ENCODE measurements around the gene OSGEP. TPM values are rescaled to one million over a fixed set of nuclear protein-coding genes. Genes with fewer than 3 reads are reported as not detected.

Gene OSGEP
- total RNA-seq, 1 donor from 2014 or later, result 46.1 TPM

DNA sequence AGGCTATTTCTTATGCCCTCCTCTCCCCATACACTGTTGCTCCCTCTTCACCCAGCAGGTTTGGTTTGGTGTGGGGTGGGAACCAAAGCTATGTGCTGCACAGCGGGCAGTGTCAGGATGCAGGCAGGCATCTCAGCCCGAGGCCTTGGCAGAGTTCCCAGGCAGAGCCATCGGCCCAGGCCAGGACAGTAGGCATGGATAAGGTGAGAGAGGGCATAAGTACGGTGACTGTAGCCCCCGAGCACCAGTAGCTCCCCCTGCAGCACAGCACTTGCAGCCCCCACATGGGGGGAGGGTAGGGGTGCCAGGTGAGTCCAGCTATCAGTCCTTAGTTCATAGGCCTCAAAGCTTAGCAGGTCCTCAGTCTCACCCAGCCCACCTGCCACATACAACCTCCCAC lies 25.8 kb downstream of the OSGEP start:
- H3K4me1 Mint-ChIP-seq (ENCODE audit: unreplicated experiment), result peaks cover 27% of the 10 kb centered on the region
- H3K4me3 Mint-ChIP-seq (ENCODE audit: unreplicated experiment), result peak overlapping the region; percentile 52
- peak overlapping the region; percentile 84 for H3K27ac Mint-ChIP-seq (ENCODE audit: unreplicated experiment)
- TF ChIP-seq, protein P1, sequence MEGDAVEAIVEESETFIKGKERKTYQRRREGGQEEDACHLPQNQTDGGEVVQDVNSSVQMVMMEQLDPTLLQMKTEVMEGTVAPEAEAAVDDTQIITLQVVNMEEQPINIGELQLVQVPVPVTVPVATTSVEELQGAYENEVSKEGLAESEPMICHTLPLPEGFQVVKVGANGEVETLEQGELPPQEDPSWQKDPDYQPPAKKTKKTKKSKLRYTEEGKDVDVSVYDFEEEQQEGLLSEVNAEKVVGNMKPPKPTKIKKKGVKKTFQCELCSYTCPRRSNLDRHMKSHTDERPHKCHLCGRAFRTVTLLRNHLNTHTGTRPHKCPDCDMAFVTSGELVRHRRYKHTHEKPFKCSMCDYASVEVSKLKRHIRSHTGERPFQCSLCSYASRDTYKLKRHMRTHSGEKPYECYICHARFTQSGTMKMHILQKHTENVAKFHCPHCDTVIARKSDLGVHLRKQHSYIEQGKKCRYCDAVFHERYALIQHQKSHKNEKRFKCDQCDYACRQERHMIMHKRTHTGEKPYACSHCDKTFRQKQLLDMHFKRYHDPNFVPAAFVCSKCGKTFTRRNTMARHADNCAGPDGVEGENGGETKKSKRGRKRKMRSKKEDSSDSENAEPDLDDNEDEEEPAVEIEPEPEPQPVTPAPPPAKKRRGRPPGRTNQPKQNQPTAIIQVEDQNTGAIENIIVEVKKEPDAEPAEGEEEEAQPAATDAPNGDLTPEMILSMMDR (IDR thresholded peaks at IDR 0.05; ENCODE audit: unreplicated experiment), result no peak
- no peaks in the 10 kb centered on the region for H3K36me3 Mint-ChIP-seq (ENCODE audit: low read depth, unreplicated experiment)
- no peak for DNase-seq (ENCODE audit: low spot score)
- H3K9me3 Mint-ChIP-seq (ENCODE audit: unreplicated experiment), result no peaks in the 10 kb centered on the region
- peaks cover 4% of the 10 kb centered on the region for H3K27me3 Mint-ChIP-seq (ENCODE audit: unreplicated experiment)

DNA sequence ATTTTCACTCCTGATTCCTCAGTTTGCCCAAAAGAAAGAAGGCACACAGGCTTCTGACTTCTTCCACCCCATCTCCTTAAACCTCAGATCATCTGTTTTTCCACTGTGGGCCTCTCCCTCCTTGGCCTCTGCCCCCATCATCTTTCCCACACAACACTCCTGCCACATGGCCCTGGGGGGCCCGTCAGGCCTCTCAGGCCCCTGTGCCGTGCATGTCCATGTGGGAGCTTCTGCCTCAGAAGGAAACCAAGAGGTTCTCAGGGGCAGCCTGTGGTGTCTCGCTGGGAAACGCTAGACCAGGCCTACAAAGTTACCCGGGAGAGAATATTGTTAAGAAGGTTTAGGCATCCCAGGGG lies 26.6 kb downstream of the OSGEP start:
- peak overlapping the region; percentile 35 for H3K4me3 Mint-ChIP-seq (ENCODE audit: unreplicated experiment)

DNA sequence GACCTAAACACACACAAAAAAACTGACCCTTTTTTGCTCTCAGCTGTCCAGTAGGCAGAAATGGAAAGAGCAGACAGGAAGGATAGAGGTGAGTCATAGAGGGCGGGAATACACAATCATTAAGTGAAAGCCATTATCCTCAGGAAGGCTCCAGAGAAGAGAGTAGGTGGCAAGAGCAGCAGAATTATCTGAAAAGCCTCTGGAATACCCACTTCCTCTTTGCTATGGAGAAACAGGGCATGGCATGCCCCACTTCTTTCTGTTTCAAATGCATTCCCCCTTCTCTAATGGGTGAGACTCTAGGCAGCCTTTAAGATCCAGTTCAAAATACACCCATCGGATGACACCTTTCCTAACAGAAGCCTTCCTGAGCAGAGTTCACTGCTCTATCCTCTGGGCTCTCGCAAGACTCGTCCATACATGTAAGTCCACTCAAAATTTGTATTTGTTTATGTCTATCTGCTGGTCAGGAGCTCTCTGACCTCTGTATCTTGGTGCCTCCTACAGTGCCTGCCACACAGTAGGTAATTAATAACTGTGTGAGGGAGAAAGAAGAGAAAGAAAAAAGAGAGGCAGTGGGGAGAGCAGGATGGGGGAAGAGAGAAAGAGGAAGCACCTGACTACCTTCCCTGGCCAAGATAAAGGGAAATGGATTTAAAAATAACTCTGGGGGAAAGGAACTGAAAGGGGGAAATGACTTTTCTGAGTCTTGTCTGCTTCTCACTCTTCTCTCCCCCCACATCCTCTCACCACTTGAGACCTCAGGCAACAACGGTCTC lies 27.2 kb downstream of the OSGEP start:
- Mint-ChIP-seq H3K36me3 (ENCODE audit: low read depth, unreplicated experiment) (no peaks in the 10 kb centered on the region), H3K4me3 (ENCODE audit: unreplicated experiment) (peak overlapping the region; percentile 35), H3K9me3 (ENCODE audit: unreplicated experiment) (no peaks in the 10 kb centered on the region), H3K4me1 (ENCODE audit: unreplicated experiment) (peaks cover 33% of the 10 kb centered on the region), H3K27me3 (ENCODE audit: unreplicated experiment) (peaks cover 4% of the 10 kb centered on the region), H3K27ac (ENCODE audit: unreplicated experiment) (peak overlapping the region; percentile 84)
- TF ChIP-seq, protein P1 (IDR thresholded peaks at IDR 0.05; ENCODE audit: unreplicated experiment), result no peak
- DNase-seq (ENCODE audit: low spot score), result no peak

More for the DNA sequence above, 26.6 kb downstream of the OSGEP start:
- Mint-ChIP-seq H3K27me3 (ENCODE audit: unreplicated experiment) (peaks cover 4% of the 10 kb centered on the region), H3K36me3 (ENCODE audit: low read depth, unreplicated experiment) (no peaks in the 10 kb centered on the region), H3K9me3 (ENCODE audit: unreplicated experiment) (no peaks in the 10 kb centered on the region), H3K27ac (ENCODE audit: unreplicated experiment) (peak overlapping the region; percentile 84), H3K4me1 (ENCODE audit: unreplicated experiment) (peaks cover 31% of the 10 kb centered on the region)
- no peak for DNase-seq (ENCODE audit: low spot score)
- TF ChIP-seq, protein P1 (IDR thresholded peaks at IDR 0.05; ENCODE audit: unreplicated experiment), result no peak

DNA sequence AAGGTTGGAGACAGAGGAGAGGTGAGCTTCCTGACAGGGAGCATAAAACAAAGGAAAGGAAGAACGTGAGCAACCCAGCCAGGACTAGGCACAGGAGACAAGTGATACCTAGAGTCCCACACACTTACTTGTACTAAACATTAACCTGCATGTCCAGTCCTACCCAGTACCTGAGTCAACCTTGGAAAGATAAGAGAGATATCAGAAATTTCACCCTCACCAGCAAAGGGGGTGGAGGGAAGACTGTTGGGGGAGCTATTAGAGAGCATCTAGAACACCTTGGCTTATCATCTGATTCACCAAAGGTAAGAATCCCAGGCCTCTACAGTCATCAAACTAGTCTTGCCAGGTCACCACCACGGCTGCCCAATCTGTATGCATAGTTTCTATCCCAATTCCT lies 29.8 kb downstream of the OSGEP start:
- H3K36me3 Mint-ChIP-seq (ENCODE audit: low read depth, unreplicated experiment), result no peaks in the 10 kb centered on the region
- no peak overlapping the region for H3K27ac Mint-ChIP-seq (ENCODE audit: unreplicated experiment)
- TF ChIP-seq, protein P1 (IDR thresholded peaks at IDR 0.05; ENCODE audit: unreplicated experiment), result no peak
- peaks cover 4% of the 10 kb centered on the region for H3K27me3 Mint-ChIP-seq (ENCODE audit: unreplicated experiment)
- no peak overlapping the region for H3K4me3 Mint-ChIP-seq (ENCODE audit: unreplicated experiment)
- DNase-seq (ENCODE audit: low spot score), result no peak
- no peaks in the 10 kb centered on the region for H3K9me3 Mint-ChIP-seq (ENCODE audit: unreplicated experiment)
- peaks cover 33% of the 10 kb centered on the region for H3K4me1 Mint-ChIP-seq (ENCODE audit: unreplicated experiment)

DNA sequence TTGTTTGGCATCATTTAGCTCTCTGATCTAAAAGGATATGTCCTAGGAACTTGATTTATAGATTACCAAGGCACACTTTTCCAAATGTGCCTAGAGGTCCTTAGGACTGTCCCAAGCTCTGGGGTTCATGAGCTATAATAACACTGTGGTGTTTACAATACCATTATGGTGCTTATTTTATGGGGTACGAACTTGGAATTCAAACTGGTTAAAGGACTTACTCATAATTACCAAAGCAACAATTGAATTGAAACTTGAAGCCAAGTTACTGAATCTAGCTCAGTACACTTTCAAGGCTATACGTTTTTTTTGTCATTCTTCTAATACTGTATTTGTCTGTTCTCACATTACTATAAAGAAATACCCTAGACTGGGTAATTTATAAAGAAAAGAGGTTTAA lies 31.7 kb downstream of the OSGEP start:
- Mint-ChIP-seq H3K36me3 (ENCODE audit: low read depth, unreplicated experiment) (no peaks in the 10 kb centered on the region), H3K27me3 (ENCODE audit: unreplicated experiment) (peaks cover 4% of the 10 kb centered on the region), H3K4me1 (ENCODE audit: unreplicated experiment) (peaks cover 22% of the 10 kb centered on the region), H3K4me3 (ENCODE audit: unreplicated experiment) (no peak overlapping the region), H3K9me3 (ENCODE audit: unreplicated experiment) (no peaks in the 10 kb centered on the region), H3K27ac (ENCODE audit: unreplicated experiment) (no peak overlapping the region)
- TF ChIP-seq, protein P1 (IDR thresholded peaks at IDR 0.05; ENCODE audit: unreplicated experiment), result no peak
- no peak for DNase-seq (ENCODE audit: low spot score)
